K562 (cell line): Measurements from ENCODE around the gene WDFY2.

Source experiments
- BDP1 ChIP-seq: IDR thresholded peaks from 3 replicates; pipeline ENCODE4 v1.6.1; 2011; ENCODE audit not compliant: insufficient read length, insufficient read depth
- GATAD2A ChIP-seq: fragments of 450-650 bp; IDR thresholded peaks from 2 replicates; pipeline ENCODE4 v1.6.1; 2017
- MTA1 ChIP-seq: fragments of 450-650 bp; IDR thresholded peaks from 2 replicates; pipeline ENCODE4 v1.6.1; 2017; ENCODE audit warnings: borderline replicate concordance
- TAF1 ChIP-seq: IDR thresholded peaks from 2 replicates; pipeline ENCODE4 v1.6.1; 2011; ENCODE audit warnings: mild to moderate bottlenecking, low read length, moderate library complexity; ENCODE audit not compliant: insufficient read depth, control insufficient read depth, severe bottlenecking; ENCODE audit errors: extremely low read depth
- TEAD2 ChIP-seq: fragments of 450-650 bp; IDR thresholded peaks from 2 replicates; pipeline ENCODE4 v1.6.1; 2016; ENCODE audit warnings: missing genetic modification characterization, control low read depth, missing compliant biosample characterization
- TF ChIP-seq, protein P1 (sequence below), 3 experiments: IDR thresholded peaks in 2 of 3; conservative IDR thresholded peaks in 1 of 3; 2 replicates each; pipeline ENCODE4 v1.5.1; 2011 to 2012; ENCODE audit warnings: low read length in 3 of 3, mild to moderate bottlenecking in 3 of 3, control low read depth in 2 of 3, improper control_type of control experiment in 1 of 3, inconsistent platforms in 1 of 3, low read depth in 1 of 3, mixed read lengths in 1 of 3, moderate library complexity in 1 of 3; ENCODE audit not compliant: insufficient read depth in 2 of 3
- TF ChIP-seq, protein P2 (sequence below): sonication (generic); formaldehyde crosslinking; IDR thresholded peaks from 2 replicates; pipeline ENCODE4 v1.8.1; 2022; ENCODE audit warnings: missing genetic modification reagents
- TF ChIP-seq, protein P3 (sequence below), 2 experiments: fragments of 450-650 bp in 1 of 2; sonication (generic) in 1 of 2; formaldehyde crosslinking in 1 of 2; IDR thresholded peaks in 1 of 2; conservative IDR thresholded peaks in 1 of 2; 2 replicates each; pipeline versions ENCODE4 v1.6.1 to v1.8.1; 2016 to 2023; ENCODE audit warnings: mild to moderate bottlenecking in 2 of 2, moderate library complexity in 2 of 2, inconsistent platforms in 1 of 2, missing genetic modification reagents in 1 of 2

DNA sequence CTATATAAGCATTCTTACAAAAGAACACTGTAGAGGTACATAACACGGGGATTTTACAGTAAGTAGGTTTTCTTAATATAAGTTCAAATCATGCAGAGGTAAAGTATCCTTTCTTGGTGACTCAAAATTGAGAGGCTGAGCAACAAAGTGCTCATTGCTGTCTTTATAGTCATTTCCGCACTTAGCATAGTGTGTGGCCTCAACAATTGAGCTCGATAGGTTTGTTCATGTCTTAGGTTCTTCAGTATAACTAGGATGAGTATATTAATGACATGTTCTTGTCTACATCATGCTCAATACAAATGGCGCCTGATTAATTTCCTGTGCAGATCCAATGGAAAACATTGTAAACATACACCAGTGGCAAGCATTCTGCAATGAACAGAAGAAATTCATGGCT, 1.4 kb downstream of the WDFY2 start:
- TF ChIP-seq, protein P1, sequence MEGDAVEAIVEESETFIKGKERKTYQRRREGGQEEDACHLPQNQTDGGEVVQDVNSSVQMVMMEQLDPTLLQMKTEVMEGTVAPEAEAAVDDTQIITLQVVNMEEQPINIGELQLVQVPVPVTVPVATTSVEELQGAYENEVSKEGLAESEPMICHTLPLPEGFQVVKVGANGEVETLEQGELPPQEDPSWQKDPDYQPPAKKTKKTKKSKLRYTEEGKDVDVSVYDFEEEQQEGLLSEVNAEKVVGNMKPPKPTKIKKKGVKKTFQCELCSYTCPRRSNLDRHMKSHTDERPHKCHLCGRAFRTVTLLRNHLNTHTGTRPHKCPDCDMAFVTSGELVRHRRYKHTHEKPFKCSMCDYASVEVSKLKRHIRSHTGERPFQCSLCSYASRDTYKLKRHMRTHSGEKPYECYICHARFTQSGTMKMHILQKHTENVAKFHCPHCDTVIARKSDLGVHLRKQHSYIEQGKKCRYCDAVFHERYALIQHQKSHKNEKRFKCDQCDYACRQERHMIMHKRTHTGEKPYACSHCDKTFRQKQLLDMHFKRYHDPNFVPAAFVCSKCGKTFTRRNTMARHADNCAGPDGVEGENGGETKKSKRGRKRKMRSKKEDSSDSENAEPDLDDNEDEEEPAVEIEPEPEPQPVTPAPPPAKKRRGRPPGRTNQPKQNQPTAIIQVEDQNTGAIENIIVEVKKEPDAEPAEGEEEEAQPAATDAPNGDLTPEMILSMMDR (IDR thresholded peaks at IDR 0.05 in 2 of 3, conservative IDR thresholded peaks at IDR 0.05 in 1 of 3; ENCODE audit: insufficient read depth in 2 of 3, low read depth in 1 of 3, low read length in 3 of 3): no peak
- TF ChIP-seq MTA1 (no peak), TAF1 (no peak), BDP1 (no peak), TEAD2 (tag) (no peak), GATAD2A (no peak)
- TF ChIP-seq, protein P2, sequence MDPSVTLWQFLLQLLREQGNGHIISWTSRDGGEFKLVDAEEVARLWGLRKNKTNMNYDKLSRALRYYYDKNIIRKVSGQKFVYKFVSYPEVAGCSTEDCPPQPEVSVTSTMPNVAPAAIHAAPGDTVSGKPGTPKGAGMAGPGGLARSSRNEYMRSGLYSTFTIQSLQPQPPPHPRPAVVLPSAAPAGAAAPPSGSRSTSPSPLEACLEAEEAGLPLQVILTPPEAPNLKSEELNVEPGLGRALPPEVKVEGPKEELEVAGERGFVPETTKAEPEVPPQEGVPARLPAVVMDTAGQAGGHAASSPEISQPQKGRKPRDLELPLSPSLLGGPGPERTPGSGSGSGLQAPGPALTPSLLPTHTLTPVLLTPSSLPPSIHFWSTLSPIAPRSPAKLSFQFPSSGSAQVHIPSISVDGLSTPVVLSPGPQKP (CRISPR knock-in tag): no peak
- TF ChIP-seq, protein P3, sequence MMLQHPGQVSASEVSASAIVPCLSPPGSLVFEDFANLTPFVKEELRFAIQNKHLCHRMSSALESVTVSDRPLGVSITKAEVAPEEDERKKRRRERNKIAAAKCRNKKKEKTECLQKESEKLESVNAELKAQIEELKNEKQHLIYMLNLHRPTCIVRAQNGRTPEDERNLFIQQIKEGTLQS (IDR thresholded peaks at IDR 0.05): no peak
- TF ChIP-seq, protein P3 (CRISPR knock-in tag; conservative IDR thresholded peaks at IDR 0.05): no peak
